Measurements from ENCODE around the gene IL31RA.

The IL31RA gene

DNA sequence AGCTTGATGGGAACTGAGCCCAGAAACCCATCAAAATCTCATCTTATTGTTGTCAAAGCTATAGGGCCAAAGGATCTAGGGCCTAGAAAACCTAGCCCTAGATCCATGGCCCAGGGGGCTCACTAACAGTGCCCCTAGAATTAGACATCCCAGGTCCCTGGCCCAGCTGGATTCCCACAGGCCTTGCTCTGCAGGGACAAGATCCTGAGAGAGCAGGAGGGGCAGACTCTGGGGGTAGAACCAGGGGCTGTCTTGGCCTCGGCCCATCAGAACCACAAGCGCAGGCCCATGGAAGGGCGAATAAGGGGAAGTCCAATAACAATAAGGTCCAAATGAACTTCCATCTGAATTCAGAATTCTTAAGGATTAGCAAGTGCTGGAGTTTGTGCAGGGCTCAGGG lies 74.0 kb downstream of the IL31RA start:
- TF ChIP-seq TAF1 (IDR thresholded peaks at IDR 0.05; ENCODE audit: borderline replicate concordance, insufficient read depth, low read length) (no peak), POLR2AphosphoS5 (IDR thresholded peaks at IDR 0.05; ENCODE audit: low read depth, low read length) (no peak)

DNA sequence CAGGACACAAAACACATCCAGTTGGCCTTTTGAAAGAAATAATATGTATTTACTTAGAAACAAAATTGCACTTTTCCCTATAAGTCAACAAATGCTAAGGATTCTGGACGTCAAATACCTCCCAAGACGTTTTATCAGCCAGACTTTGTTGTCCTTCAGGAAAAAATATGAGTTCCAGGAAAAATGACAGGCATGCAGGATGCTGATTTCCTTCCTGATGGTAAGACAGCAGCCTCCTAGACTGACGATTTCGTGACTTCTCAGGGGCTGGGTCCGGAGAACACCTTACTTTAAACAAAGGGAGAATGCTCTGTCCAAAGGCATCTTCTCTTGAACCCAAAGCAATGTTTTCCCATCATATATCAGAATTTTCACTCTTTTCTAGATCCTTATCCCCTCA lies 74.6 kb downstream of the IL31RA start:
- TF ChIP-seq, protein P1, sequence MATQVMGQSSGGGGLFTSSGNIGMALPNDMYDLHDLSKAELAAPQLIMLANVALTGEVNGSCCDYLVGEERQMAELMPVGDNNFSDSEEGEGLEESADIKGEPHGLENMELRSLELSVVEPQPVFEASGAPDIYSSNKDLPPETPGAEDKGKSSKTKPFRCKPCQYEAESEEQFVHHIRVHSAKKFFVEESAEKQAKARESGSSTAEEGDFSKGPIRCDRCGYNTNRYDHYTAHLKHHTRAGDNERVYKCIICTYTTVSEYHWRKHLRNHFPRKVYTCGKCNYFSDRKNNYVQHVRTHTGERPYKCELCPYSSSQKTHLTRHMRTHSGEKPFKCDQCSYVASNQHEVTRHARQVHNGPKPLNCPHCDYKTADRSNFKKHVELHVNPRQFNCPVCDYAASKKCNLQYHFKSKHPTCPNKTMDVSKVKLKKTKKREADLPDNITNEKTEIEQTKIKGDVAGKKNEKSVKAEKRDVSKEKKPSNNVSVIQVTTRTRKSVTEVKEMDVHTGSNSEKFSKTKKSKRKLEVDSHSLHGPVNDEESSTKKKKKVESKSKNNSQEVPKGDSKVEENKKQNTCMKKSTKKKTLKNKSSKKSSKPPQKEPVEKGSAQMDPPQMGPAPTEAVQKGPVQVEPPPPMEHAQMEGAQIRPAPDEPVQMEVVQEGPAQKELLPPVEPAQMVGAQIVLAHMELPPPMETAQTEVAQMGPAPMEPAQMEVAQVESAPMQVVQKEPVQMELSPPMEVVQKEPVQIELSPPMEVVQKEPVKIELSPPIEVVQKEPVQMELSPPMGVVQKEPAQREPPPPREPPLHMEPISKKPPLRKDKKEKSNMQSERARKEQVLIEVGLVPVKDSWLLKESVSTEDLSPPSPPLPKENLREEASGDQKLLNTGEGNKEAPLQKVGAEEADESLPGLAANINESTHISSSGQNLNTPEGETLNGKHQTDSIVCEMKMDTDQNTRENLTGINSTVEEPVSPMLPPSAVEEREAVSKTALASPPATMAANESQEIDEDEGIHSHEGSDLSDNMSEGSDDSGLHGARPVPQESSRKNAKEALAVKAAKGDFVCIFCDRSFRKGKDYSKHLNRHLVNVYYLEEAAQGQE (IDR thresholded peaks at IDR 0.05; ENCODE audit: insufficient read depth in 1 of 2, low read depth in 2 of 2, low read length in 2 of 2), result no peak
- TF ChIP-seq SIN3A (IDR thresholded peaks at IDR 0.05; ENCODE audit: borderline replicate concordance, insufficient read depth, low read length) (no peak), POLR2AphosphoS5 (IDR thresholded peaks at IDR 0.05; ENCODE audit: low read depth, low read length) (no peak), FOXP2 (optimal IDR thresholded peaks at IDR 0.05; ENCODE audit: borderline replicate concordance, extremely low read depth, extremely low read length, insufficient read depth) (no peak), TAF1 (IDR thresholded peaks at IDR 0.05; ENCODE audit: borderline replicate concordance, insufficient read depth, low read length) (no peak)

DNA sequence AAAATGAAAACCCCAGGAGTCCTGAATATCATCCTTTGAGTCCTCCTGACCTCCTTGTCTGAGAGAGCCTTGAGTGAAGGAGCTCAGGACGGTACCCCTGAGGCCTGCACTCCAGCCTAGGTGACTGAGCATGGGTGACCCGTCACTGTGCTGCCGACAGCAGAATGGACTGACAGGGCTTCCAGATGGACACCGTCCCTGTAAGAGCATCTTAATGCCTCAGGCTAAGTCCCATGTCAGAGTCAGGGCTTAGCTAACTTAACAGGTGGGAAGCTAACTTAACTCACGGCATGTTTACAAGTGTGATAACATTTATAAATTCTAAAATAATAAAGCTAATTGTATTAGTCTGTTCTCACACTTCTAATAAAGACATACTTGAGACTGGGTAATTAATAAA lies 75.3 kb downstream of the IL31RA start:
- TF ChIP-seq SIN3A (IDR thresholded peaks at IDR 0.05; ENCODE audit: borderline replicate concordance, insufficient read depth, low read length) (no peak), TAF1 (IDR thresholded peaks at IDR 0.05; ENCODE audit: borderline replicate concordance, insufficient read depth, low read length) (no peak), POLR2AphosphoS5 (IDR thresholded peaks at IDR 0.05; ENCODE audit: low read depth, low read length) (no peak), FOXP2 (optimal IDR thresholded peaks at IDR 0.05; ENCODE audit: borderline replicate concordance, extremely low read depth, extremely low read length, insufficient read depth) (no peak)
- TF ChIP-seq, protein P1 (IDR thresholded peaks at IDR 0.05; ENCODE audit: insufficient read depth in 1 of 2, low read depth in 2 of 2, low read length in 2 of 2), result no peak

DNA sequence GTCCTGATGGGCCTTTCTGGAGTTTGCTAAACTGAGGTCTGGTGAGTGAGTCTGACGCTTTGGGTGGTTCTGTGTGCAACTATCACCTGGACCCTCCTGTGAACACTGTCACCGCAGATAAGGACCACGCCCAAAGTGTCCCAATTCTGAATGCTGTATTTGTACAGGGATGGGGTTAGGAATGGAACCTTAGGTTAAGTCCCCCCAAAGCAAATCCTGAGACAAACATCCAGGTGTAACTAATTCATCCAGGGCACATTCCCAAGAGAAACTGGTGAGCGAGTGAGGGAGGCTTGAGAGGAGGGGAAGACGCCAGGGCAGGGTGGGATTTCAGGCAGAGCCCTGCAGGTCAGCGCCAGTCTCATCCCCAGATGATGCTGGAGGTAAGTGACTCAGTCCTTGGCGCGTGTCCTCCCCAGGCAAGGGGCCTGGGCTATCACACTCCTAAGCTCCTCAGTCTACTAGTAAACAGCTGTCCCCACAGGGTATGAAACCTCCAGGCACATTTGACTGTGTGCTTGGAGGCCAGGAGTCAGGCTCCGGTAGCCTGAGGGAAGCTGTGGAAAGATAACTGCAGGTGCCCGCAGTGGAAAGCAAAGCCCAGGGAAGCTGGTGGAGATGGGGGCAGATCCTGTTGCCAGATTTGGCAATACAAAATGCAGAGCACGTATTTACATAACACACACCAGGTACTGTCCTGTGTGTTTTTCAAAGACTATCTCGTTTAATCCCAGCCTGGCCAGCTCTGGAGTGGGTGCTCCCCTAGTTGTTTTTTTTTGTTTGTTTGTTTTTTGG lies 76.9 kb downstream of the IL31RA start:
- TF ChIP-seq TAF1 (IDR thresholded peaks at IDR 0.05; ENCODE audit: borderline replicate concordance, insufficient read depth, low read length), result no peak
- TF ChIP-seq, protein P1 (IDR thresholded peaks at IDR 0.05; ENCODE audit: insufficient read depth in 1 of 2, low read depth in 2 of 2, low read length in 2 of 2), result no peak
- no peak for TF ChIP-seq POLR2AphosphoS5 (IDR thresholded peaks at IDR 0.05; ENCODE audit: low read depth, low read length)
- no peak for TF ChIP-seq SIN3A (IDR thresholded peaks at IDR 0.05; ENCODE audit: borderline replicate concordance, insufficient read depth, low read length)
- TF ChIP-seq FOXP2 (optimal IDR thresholded peaks at IDR 0.05; ENCODE audit: borderline replicate concordance, extremely low read depth, extremely low read length, insufficient read depth), result no peak

DNA sequence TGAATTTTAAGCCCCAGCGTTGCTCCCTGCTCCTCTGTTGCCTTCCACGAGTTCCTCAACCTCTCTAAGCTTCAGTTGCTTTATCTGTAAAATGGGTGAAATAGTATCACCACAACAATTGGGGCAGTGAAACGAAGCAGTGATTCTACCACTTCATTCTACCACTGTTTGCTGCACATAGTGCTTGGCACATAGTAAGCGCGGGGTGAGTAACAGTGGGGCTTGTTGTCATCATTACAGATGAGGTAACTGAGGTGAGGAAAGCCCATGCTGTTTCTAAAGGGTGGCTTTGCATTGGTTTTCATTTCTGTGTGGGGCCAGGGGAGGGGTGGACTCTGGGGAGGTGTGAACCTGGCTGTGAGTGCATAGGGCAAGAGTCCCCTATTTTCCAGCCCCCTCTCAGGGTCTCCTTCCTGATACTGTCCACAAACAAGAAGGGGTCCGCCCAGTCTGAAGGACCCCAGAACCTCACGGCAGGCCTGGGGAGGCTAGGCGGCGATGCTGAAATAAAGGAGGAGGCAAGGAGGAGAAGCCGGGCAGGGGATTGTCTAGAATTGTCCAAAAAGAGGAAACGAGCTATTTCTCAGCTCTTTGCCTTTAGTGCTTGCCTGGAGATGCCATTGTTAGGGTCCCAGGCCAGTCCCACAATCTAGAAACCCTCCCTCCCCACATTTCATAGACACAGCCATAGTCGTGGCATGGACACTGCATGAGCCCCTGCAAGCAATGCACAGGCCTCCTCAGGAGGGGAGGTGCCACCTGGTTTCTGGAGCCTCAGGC lies 78.1 kb downstream of the IL31RA start:
- TF ChIP-seq POLR2AphosphoS5 (IDR thresholded peaks at IDR 0.05; ENCODE audit: low read depth, low read length), result no peak
- no peak for TF ChIP-seq TAF1 (IDR thresholded peaks at IDR 0.05; ENCODE audit: borderline replicate concordance, insufficient read depth, low read length)
- TF ChIP-seq FOXP2 (optimal IDR thresholded peaks at IDR 0.05; ENCODE audit: borderline replicate concordance, extremely low read depth, extremely low read length, insufficient read depth), result no peak
- no peak for TF ChIP-seq SIN3A (IDR thresholded peaks at IDR 0.05; ENCODE audit: borderline replicate concordance, insufficient read depth, low read length)
- TF ChIP-seq, protein P1 (IDR thresholded peaks at IDR 0.05; ENCODE audit: insufficient read depth in 1 of 2, low read depth in 2 of 2, low read length in 2 of 2), result no peak

Data from PFSK-1 (cell line).